T-helper 2 cell treated with Interferon-gamma antibody and Interleukin-4, amounts not matched to agents 5 μg/mL and 100 μg/mL, for 36 hours (primary cell): ENCODE results near the gene CCN5.
"Not testable (repeated sequence)": the region's sequence is repeated elsewhere in the genome, so short reads cannot be mapped to it uniquely, and the experiment has no call there.

Experiments used
- DNase-seq: peaks from one replicate; pipeline ENCODE4 v3.0.0; 2021; ENCODE audit warnings: low spot score
- H3K27ac Mint-ChIP-seq: one replicate; pipeline ENCODE4 v1.8.0; 2021; ENCODE audit warnings: mild to moderate bottlenecking, mixed read lengths
- H3K27me3 Mint-ChIP-seq: one replicate; pipeline ENCODE4 v1.8.0; 2021; ENCODE audit warnings: low read depth, mixed read lengths
- H3K36me3 Mint-ChIP-seq: one replicate; pipeline ENCODE4 v1.8.0; 2021; ENCODE audit warnings: low read depth, mixed read lengths
- H3K4me1 Mint-ChIP-seq: one replicate; pipeline ENCODE4 v1.8.0; 2021; ENCODE audit warnings: low read depth, mixed read lengths
- H3K4me3 Mint-ChIP-seq: one replicate; pipeline ENCODE4 v1.8.0; 2022; ENCODE audit warnings: mild to moderate bottlenecking, moderate library complexity, mixed read lengths
- H3K9me3 Mint-ChIP-seq: one replicate; pipeline ENCODE4 v1.8.0; 2021; ENCODE audit warnings: mixed read lengths

The CCN5 gene

GRCh38 chr20:44761423-44761822 is 46.3 kb downstream of the CCN5 start:
- no peak for DNase-seq
- H3K4me1 Mint-ChIP-seq, result no peaks in the 10 kb centered on the region
- no peak overlapping the region for H3K27ac Mint-ChIP-seq
- peaks cover 5% of the 10 kb centered on the region for H3K27me3 Mint-ChIP-seq
- H3K9me3 Mint-ChIP-seq, result no peaks in the 10 kb centered on the region
- H3K4me3 Mint-ChIP-seq, result no peak overlapping the region
- H3K36me3 Mint-ChIP-seq, result no peaks in the 10 kb centered on the region

DNA sequence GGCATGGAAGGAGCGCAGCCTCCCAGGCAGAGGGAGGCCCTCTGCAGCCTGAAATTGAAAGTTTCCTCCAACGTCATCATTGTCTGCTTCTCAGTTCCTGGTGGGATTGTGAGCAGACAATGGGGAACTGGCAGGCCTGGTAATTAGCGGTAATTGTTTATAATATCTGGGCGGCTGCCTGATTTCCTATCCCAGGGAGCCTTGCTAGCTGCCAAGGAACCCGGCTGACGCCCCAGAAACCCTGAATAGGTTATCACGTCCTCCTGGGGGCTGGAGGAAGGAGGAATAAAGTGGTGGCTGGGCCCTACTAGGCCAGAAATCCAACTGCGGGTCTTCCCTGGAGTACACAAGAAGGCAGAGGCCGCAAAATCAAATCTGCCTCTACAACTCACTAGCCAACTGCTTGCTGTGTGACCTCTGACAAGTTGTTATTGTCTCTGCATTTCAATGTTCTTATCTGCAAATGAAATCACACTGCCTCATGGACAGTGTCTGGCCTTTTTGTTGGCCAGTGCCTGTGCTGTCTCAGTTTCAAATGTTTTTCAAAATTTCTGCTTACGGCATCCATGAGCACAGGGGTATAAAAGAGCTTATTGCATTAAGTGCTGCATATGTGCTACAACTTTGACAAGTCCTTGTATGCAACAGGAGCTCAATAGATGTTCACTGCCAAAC is 47.4 kb downstream of the CCN5 start:
- Mint-ChIP-seq H3K27me3 (peaks cover 5% of the 10 kb centered on the region), H3K4me3 (no peak overlapping the region), H3K4me1 (no peaks in the 10 kb centered on the region), H3K36me3 (no peaks in the 10 kb centered on the region), H3K9me3 (no peaks in the 10 kb centered on the region), H3K27ac (no peak overlapping the region)
- DNase-seq, result no peak

DNA sequence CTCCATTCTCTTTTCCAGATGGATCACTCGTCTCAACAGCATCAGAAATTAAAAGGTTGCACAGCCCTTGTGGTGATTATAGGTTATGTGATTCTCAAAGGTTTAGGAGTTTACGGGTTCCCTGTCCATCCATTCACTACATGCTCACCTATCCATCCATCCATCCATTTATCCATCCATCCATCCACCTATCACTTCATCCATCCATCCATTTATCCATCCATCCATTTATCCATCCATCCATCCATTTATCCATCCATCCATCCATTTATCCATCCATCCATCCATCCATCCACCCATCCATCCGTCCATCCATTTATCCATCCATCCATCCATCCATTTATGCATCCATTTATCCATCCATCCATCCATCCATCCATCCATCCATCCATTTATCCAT is 48.6 kb downstream of the CCN5 start:
- H3K4me1 Mint-ChIP-seq, H3K4me3 Mint-ChIP-seq, H3K9me3 Mint-ChIP-seq, H3K27ac Mint-ChIP-seq, H3K36me3 Mint-ChIP-seq, H3K27me3 Mint-ChIP-seq, DNase-seq: not testable (repeated sequence)

- Mint-ChIP-seq H3K27me3 (peaks cover under 1% of the 10 kb centered on the region), H3K4me1 (no peaks in the 10 kb centered on the region), H3K36me3 (no peaks in the 10 kb centered on the region), H3K9me3 (no peaks in the 10 kb centered on the region), H3K4me3 (no peak overlapping the region), H3K27ac (no peak overlapping the region)
- no peak for DNase-seq
Measured at GRCh38 chr20:44765091-44765490, 49.9 kb downstream of the CCN5 start.

DNA sequence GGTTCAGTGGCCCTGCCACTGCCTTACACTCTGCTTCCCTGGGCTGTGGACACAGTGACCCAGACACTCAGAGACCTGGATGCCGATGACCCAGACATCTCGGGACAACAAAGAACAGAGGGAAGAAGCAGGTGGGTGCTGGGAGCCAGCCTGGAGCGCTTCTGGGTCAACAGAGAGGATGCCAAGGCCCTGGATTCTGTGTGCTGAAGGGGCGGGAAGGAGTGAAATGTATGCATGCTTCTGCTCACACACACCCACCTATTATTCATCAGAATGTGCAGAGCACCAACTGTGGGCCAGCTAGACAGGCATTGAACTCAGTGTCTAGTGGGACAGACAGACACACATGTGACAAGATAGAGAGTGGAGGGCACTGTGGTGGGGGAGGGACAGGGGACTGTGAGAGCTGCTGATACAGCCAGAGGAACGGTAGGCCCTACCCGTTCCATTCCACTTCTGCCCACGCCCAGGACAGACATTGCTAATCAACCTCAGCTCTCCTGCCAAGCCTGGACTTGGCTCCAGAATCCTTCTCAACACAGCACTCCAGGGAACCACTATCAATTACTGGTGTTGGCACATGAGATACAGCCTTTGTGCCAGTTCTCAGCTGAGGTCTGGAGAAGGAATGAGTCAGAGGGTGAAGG is 50.7 kb downstream of the CCN5 start:
- no peak for DNase-seq
- H3K9me3 Mint-ChIP-seq, result no peaks in the 10 kb centered on the region
- peaks cover 2% of the 10 kb centered on the region for H3K27me3 Mint-ChIP-seq
- no peak overlapping the region for H3K4me3 Mint-ChIP-seq
- H3K4me1 Mint-ChIP-seq, result no peaks in the 10 kb centered on the region
- H3K36me3 Mint-ChIP-seq, result no peaks in the 10 kb centered on the region
- no peak overlapping the region for H3K27ac Mint-ChIP-seq

GRCh38 chr20:44768256-44768655 is 53.1 kb downstream of the CCN5 start:
- no peaks in the 10 kb centered on the region for H3K9me3 Mint-ChIP-seq
- no peaks in the 10 kb centered on the region for H3K36me3 Mint-ChIP-seq
- no peaks in the 10 kb centered on the region for H3K4me1 Mint-ChIP-seq
- H3K4me3 Mint-ChIP-seq, result no peak overlapping the region
- no peak overlapping the region for H3K27ac Mint-ChIP-seq
- DNase-seq, result no peak
- H3K27me3 Mint-ChIP-seq, result peaks cover 4% of the 10 kb centered on the region

GRCh38 chr20:44768854-44769480 is 53.8 kb downstream of the CCN5 start:
- Mint-ChIP-seq H3K27ac (no peak overlapping the region), H3K9me3 (no peaks in the 10 kb centered on the region), H3K36me3 (no peaks in the 10 kb centered on the region)

GRCh38 chr20:44769481-44769863 is 54.3 kb downstream of the CCN5 start:
- Mint-ChIP-seq H3K4me3 (no peak overlapping the region), H3K4me1 (no peaks in the 10 kb centered on the region), H3K36me3 (no peaks in the 10 kb centered on the region), H3K27ac (no peak overlapping the region), H3K9me3 (no peaks in the 10 kb centered on the region), H3K27me3 (peaks cover 4% of the 10 kb centered on the region)
- DNase-seq, result no peak

More at GRCh38 chr20:44768854-44769480, 53.8 kb downstream of the CCN5 start:
- Mint-ChIP-seq H3K27me3 (peaks cover 4% of the 10 kb centered on the region), H3K4me1 (no peaks in the 10 kb centered on the region), H3K4me3 (no peak overlapping the region)
- DNase-seq, result no peak

GRCh38 chr20:44770484-44771171 is 55.5 kb downstream of the CCN5 start:
- H3K4me1 Mint-ChIP-seq, result no peaks in the 10 kb centered on the region
- no peak for DNase-seq
- peaks cover 4% of the 10 kb centered on the region for H3K27me3 Mint-ChIP-seq
- H3K27ac Mint-ChIP-seq, result no peak overlapping the region
- H3K36me3 Mint-ChIP-seq, result no peaks in the 10 kb centered on the region
- no peaks in the 10 kb centered on the region for H3K9me3 Mint-ChIP-seq
- H3K4me3 Mint-ChIP-seq, result no peak overlapping the region

GRCh38 chr20:44771172-44771535 is 56.0 kb downstream of the CCN5 start:
- no peaks in the 10 kb centered on the region for H3K36me3 Mint-ChIP-seq
- peaks cover 4% of the 10 kb centered on the region for H3K27me3 Mint-ChIP-seq
- H3K27ac Mint-ChIP-seq, result no peak overlapping the region
- no peak for DNase-seq
- H3K4me1 Mint-ChIP-seq, result no peaks in the 10 kb centered on the region
- no peak overlapping the region for H3K4me3 Mint-ChIP-seq
- no peaks in the 10 kb centered on the region for H3K9me3 Mint-ChIP-seq

DNA sequence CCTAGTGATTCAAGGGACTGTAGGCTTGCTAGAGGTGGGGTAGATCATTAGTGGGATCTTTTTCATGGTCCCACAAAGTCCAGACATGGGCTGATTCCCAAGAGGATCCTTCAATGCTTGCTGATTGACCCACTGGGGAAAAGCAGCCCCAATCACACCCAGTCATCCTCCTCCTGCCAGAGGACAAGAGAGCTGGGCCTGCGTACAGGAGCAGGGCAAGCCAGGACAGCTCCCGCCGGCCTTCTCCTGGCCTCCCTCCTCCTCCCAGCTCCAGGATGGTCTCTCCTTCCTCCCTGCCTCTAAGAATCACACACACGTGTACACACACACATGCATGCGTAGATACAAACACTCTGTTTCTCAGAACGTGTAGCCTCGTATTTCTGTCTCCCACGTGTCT is 57.5 kb downstream of the CCN5 start:
- DNase-seq, result no peak
- no peaks in the 10 kb centered on the region for H3K36me3 Mint-ChIP-seq
- no peaks in the 10 kb centered on the region for H3K4me1 Mint-ChIP-seq
- no peak overlapping the region for H3K4me3 Mint-ChIP-seq
- no peaks in the 10 kb centered on the region for H3K9me3 Mint-ChIP-seq
- H3K27me3 Mint-ChIP-seq, result peaks cover 4% of the 10 kb centered on the region
- no peak overlapping the region for H3K27ac Mint-ChIP-seq

DNA sequence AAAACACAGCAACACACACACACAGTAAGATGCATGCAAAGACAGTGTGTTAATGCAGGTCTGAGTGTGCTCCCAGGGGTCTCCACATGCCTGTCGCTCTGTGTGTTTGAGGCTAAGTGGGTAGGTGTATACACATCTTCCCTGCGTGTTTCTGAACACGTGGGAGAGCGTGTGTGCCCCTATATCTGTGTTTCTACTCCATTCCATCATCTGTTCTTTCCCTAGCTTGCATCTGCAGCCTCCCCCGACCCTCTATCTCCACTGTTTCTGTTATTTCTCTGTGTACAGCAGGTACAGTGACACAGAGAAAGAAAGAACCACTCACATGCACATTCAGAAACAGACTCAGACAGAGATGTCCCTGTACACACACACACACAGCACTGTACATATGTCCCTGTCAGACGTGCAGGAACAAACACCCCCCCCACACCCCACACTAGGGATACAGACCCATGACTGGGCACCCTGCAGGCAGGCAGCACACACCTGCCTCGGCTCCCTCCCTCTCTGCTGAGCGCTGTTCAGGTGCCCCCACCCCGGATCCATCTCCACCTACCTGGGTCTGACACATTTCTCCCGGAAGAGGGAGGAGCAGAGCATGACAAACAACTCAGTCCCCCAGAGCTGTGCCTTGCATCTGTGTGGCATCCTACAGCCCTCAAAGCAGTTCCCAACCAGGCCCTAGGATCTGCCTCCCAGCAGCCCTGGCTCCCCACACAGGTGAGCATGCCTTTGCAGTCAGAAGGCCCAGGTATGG is 58.1 kb downstream of the CCN5 start:
- H3K9me3 Mint-ChIP-seq, result no peaks in the 10 kb centered on the region
- no peaks in the 10 kb centered on the region for H3K4me1 Mint-ChIP-seq
- no peak overlapping the region for H3K4me3 Mint-ChIP-seq
- peaks cover 4% of the 10 kb centered on the region for H3K27me3 Mint-ChIP-seq
- no peaks in the 10 kb centered on the region for H3K36me3 Mint-ChIP-seq
- no peak for DNase-seq
- H3K27ac Mint-ChIP-seq, result no peak overlapping the region

DNA sequence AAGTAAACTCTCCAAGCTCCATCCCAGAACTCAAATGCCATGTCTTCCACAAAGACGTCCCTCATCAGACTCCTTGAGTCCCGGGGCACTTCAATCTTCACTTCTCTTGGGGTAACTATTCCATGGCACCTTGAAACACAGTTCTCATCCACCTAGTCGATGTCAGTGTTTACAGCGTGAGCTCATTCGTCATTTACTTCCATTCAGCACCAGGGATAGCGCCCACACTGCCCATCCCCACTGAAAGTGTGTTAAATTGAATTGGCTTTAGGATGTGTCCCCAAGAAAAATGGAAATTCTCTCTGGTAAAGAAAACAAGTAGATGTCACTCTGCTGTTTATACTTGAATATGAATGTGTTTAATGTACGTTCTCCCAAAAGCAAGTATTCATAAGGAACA is 61.8 kb downstream of the CCN5 start:
- Mint-ChIP-seq H3K36me3 (no peaks in the 10 kb centered on the region), H3K27ac (no peak overlapping the region), H3K9me3 (no peaks in the 10 kb centered on the region), H3K4me1 (no peaks in the 10 kb centered on the region), H3K4me3 (no peak overlapping the region), H3K27me3 (no peaks in the 10 kb centered on the region)
- DNase-seq, result no peak
